Activated CD8-positive, alpha-beta memory T cell treated with anti-CD3 and anti-CD28 coated beads, Interleukin-2, amount 50 U/mL, for 24 hours (primary cell): ENCODE measurements around the gene MDM4.
"Not testable (repeated sequence)": the region's sequence is repeated elsewhere in the genome, so short reads cannot be mapped to it uniquely, and the experiment has no call there.

Source experiments
- DNase-seq: peaks from one replicate; pipeline ENCODE4 v3.0.0-alpha.2; 2020; ENCODE audit errors: extremely low read depth

Gene MDM4

DNA sequence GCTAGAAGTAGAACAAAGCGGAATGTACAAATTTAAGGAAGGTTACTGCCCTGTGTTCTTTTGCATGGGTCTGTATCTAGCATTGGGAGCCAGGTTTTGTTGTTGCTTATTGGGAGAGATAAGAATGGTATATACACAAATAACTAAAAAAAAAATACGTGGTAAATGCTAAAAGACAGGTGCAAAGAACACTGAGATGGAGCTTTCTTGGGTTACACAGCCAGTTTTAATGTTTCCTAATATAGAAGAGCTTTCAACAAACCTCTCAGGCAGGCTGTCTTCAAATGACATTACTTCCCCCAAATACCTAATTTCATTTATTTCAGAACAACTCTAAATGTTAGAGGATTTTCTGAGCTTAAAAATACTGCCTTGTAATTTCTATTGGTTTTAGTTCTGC lies 1.4 kb upstream of the MDM4 start:
- DNase-seq, result no peak

DNA sequence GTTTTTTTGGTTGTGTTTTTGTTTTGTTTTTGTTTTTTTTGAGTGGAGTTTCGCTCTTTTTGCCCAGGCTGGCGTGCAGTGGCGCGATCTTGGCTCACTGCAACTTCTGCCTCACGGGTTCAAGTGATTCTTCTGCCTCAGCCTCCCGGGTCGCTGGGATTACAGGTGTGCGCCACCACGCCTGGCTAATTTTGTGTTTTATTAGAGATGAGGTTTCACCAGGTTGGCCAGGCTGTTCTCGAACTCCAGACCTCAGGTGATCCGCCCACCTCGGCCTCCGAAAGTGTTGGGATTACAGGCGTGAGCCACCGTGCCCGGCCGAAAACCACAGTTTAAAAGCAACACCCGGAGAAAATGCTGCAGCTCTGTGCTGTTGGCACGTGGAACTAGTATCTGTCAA lies 1.2 kb downstream of the MDM4 start:
- not testable (repeated sequence) for DNase-seq

DNA sequence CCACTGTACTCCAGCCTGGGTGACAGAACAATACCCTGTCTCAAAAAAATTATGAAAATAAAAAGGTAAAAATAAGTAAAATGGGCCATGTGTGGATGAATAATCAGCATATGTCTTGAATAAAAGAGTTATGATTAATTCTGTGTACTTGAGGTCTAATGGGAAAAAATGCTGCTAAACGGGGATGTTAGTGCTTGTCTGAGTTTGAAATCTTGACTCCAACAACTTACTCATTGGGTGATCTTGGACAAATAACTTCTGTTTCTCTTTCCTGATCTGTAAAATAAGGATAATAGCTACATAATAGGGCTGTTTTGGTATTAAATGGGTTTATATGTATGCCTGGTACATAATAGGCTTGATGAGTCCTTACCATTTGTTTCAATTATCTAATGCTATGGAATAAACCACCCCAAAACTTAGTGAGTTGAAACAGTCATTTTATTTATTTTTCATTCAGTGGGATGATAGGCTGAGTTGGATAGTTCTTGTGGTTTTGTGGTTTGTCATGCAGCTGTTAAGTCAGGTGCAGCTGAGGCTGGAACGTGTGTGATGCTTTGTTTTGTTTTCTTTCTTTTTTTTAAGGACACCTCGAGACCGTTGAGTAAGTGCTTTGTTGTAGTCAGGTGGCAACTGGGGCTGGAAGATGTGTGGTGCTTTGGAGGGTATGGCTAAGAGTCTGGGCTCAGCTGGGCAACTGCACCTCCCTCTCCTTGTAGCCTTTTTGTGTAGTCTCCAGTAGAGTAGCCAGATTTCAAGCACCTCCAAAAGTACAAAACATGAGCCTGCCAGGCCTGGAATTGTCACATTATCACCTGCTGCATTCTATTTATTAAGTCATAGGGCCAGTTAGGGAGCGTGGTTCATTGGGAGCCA lies 4.9 kb downstream of the MDM4 start:
- DNase-seq, result no peak

DNA sequence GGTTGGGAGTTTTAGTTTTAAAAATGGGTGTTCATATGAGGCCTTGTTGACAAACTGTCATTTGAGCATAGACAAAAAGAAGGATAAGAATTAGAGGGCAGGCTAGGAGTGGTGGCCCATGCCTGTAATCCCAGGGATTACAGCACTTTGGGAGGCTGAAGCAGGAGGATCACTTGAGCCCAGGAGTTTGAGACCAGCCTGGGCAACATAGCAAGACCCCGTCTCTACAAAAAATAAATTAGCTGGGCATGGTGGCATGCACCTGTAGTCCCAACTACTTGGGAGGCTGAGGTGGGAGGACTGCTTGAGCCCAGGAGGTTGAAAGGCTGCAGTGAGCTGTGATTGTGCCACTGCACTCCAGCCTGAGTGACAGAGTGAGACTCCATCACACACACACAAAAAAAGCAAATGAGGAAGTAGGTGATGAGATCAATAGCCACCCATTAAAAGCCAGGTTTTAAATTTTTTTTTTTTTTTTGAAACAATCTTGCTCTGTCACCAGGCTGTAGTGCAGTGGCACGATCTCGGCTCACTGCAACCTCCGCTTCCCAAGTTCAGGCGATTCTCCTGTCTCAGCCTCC lies 5.8 kb downstream of the MDM4 start:
- not testable (repeated sequence) for DNase-seq

DNA sequence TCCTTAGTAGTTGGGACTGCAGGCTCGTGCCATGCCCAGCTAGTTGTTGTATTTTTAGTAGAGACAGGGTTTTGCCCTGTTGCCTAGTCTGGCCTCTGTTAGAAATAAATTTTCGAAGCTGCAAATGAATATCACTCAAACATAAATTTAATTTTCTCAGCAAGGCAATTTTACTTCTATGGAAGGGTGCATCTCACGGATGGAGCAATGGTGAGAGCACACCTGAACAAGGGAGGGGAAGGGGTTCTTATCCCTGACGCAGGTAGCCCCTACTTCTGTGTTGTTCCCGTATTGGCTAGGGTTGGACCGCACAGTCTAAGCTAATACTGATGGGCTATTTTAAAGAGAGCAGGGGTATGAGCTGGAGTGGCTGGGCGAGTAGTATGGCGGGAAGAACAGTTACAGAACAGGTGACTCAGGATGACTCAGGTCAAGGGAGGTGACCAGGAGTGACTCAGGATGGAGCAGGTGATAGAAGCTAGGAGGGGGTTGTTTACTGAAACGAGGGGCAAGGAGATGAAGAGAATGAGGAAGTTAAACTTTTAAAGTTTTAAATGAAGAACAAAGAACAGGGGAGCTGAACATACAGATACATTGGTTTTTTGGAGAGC lies 7.5 kb downstream of the MDM4 start:
- DNase-seq, result no peak

DNA sequence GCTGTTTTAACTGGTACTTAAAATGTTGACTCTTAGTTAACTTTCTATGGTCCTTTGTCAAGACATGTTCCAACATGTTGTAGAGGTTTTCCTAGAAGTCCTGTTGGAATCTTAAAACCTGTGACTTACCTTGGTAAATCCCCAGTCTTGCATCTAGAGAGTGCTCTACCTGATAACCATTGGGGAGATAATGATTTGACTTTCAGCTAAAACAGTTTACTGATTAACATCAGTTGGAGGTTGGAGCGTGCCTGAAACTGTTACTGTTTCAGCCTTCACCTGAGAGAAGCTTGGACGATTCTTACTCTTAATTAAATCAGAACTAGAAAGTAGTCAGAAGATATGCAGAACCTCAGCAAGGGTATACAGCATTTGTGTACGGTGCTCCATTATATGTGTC lies 8.8 kb downstream of the MDM4 start:
- DNase-seq, result no peak

DNA sequence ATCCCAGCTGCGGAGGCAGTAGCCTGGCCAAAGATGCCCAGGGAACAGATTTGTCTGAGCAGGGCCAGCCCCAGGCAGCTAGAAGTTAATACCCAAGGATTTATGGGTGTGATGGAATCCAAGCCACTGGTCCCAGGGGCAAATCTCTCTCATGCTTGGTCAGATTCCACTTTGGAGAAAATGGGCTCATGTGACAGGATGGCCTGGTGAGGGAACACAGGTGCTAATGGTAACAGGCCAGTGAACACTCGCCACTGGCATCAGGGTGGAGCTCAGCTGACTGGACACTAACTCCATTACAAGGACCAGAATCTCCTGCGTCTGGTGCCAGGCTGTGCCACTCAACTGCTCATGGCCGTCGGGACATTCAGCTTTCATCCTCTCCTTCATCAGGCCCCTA lies 12.0 kb downstream of the MDM4 start:
- no peak for DNase-seq

DNA sequence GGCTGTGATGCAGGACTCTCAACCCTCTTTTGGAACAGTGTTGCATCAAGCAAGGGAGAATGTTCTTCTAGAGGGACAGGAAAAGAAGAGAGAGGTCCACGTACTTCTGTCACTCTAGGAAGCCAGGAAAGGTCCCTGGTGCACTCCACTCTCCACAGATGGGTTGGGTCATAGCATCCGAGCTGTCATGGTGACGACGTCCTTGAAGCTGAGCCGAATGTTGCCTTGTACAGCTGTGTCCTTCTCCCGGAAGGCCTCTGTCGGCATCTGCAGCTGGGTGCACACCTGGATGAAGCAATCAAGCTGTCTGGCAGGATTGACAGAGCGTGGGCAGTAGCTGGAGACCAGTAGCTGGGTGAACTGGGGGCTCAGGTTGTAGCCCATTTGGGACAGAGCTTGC lies 12.5 kb downstream of the MDM4 start:
- DNase-seq, result no peak

DNA sequence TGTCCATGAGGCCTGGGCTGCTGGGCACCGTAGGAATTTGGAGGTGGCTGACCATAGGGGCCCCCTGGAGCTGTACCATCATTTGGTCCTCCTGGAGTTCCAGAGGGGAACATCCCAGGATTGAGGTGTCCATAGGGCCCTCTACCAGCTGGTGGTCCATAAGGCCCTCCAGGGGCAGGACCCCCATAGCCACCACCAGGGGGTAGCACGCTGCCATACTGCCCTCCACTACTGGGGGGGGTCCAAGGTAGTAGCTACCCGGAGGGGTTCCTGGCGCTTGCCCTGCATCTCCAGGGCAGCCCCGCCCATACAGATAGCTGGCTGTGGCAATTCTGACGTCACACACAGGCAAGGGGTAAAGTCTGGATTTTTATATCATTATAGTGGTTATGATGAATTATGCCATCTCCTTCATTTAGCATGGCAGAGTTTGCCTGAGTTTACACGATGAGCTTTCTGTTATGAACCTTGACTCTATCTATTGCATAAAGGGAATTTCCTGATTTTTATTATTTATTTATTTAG lies 13.2 kb downstream of the MDM4 start:
- no peak for DNase-seq

DNA sequence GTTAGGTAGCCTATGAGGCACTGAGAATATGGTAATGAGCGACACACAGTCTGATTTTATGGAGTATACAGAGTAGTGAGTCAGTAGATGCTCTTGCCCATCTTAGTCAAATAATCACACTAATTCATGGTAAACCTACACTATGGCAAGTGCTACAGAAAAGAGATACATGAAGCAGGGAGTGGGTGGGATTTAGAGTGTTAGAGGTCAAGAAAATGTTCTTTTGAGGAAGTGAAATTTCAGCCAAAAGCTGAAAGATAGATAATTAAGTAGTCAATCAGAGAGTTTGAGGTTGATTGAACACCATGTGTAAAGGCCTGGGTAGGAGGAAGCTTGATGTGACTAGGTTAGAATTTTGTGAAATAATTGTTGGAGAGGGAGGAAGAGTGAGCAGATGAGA lies 14.7 kb downstream of the MDM4 start:
- no peak for DNase-seq

DNA sequence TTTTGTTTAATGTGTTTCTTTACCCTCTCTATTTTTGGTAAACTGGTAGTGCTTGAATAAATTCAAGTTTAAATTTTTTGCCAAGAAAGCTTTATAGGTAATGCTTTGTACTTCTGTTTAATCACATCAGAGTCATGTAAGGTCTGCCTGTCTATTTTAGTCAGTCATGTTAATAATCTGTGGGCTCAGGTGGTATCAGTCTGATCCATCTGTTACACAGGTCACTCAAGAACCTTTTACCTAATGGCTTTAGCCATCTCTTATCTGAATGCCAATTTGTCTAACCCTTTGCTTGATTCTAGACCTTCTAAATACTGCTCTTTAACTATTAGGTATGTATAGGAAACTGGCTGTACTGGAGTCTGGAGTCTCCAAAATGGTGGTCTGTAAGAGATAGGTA lies 16.6 kb downstream of the MDM4 start:
- no peak for DNase-seq

DNA sequence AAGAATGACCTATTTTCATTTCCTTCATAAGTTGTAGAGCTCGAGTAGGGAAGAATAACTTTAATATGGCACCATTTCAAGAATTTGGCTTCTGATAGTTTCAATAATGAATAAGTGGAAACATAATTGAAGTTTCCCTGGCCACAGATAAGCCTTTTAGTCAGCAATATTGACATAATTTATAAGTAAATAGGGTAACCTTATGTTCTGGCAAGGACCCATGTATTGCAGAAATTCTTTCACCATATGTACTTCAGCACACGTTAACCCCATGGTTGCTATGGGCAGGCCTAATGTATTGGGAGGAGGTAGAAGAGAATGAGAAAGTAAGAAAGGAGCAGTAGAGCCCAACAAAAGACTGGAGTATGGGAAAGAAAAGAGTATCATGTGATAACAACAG lies 25.4 kb downstream of the MDM4 start:
- DNase-seq, result no peak

DNA sequence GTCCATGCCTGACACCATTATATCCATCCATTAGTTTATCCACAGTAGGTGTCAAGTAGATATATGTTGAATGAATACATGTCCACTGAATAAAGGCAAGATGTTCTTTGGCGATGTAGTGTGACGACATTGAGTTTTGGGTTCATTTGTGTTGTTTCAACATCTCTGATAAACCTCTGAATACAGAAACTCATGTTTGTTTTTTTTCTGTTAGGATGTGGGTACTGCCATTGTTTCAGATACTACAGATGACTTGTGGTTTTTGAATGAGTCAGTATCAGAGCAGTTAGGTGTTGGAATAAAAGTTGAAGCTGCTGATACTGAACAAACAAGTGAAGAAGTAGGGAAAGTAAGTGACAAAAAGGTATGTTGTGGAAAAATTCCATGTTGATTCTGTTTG lies 28.1 kb downstream of the MDM4 start:
- no peak for DNase-seq

DNA sequence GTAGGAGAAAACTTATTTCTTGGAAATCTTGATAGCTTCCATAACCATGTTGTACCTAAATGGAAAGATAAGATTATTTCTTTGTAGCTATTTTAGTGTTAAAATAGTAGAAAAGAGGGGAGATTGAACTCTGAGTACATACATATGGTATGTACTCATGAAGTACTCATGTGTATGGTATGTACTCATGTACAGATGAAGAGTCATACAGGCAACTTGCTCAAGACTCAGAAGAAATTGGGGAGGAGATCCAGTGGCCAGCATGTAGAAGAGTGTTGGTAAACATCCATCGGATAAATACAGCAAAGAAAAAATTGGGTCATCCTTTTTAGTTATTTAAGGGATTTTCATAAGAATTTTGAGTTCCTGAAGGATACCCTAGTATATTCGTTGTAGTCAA lies 29.0 kb downstream of the MDM4 start:
- no peak for DNase-seq

DNA sequence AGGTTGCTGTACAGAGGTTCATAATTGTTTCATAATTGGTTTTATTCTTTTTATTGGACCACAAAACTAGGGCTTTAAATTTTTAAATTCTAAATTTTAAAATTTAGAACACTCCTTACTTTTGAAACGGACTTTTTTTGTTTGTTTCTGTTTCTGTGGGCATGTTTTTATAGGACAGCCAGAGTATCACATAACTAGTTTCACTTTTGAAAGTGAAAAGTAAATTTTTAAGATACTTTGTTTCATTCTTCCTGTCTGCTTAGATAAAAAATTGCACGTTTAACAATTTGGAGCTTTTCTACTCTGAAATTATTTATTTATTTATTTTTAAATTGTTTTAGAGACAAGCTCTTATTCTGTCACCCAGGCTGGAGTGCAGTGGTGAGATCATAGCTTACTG lies 29.7 kb downstream of the MDM4 start:
- DNase-seq, result no peak

DNA sequence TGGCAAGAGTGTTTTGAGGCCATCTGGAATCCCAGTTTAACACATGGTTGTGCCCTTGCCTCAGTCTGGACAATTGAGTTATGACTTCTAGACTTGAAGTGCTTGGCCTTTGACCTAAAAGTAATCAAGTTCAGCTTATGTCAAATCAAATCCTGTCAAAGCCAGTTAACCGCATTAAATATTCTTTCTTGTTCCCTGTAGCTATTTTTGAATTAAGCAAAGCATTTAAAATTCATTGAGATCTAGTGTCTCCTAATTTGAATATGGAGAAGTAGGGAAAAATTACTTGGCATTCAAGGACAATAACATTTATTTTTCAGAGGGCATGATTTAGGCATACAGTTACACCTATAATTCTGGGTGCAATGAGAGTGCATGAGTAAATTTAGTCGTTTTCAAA lies 32.1 kb downstream of the MDM4 start:
- no peak for DNase-seq

DNA sequence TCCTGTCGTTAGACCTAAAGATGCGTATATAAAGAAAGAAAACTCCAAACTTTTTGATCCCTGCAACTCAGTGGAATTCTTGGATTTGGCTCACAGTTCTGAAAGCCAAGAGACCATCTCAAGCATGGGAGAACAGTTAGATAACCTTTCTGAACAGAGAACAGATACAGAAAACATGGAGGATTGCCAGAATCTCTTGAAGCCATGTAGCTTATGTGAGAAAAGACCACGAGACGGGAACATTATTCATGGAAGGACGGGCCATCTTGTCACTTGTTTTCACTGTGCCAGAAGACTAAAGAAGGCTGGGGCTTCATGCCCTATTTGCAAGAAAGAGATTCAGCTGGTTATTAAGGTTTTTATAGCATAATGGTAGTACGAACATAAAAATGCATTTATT lies 33.1 kb downstream of the MDM4 start:
- DNase-seq, result no peak

DNA sequence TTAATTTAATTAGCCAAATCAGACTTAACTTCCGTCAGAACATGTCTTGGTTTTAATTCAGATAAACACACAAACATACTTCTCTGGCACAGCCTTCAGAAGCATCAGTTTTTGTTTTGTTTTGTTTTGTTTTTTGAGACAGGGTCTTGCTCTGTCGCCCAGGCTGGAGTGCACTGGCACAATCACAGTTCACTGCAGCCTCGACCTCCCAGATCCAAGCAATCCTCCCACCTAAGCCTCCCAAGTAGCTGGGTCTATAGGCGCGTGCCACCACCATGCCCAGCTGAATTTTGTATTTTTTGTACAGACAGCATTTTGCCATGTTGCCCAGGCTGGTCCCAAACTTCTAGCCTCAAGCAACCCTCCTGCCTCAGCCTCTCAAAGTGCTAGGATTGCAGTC lies 34.7 kb downstream of the MDM4 start:
- DNase-seq, result no peak

DNA sequence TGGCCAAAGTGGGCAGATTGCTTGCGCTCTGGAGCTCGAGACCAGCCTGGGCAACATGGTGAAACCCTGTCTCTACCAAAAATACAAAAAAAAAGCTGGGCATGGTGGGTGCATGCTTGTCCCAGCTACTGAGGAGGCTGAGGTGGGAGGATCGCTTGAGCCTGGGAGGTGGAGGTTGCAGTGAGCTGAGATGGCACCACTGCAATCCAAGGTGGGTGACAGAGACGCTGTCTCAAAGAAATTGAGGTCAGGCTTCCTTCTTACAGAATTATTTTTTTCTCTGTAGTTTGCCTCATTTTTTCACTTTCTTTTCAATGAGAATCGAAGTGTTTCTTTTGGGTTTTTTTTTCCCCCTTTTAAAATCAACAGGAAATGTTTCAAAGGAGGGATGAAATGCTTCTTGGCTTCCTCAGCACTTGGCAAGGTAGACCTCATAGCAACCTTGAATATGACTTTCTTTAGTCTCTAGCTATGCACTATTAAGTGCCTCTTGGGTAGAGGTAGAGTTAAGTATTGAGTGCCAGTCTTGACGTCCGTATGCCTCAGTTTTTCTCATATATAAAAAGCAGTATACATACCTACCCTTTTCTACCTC lies 40.3 kb downstream of the MDM4 start:
- no peak for DNase-seq

DNA sequence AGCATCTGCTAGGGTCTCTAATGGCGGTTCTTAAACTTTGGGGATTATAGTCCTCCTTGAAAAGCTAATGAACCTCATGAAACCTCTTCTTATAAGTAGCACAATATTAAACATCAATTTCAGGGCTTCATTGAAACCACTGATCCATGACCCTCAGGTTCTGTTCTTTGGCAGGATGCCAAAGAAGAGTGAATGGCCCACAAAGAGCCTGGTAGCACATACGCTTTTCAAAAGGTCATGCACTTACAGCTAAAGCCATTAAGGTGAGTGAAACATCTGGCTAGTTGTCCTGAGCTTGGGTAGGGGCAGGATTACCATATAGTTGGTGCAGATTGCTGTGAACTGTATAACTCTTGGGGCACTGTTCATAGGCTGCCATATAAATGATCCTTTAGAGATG lies 42.3 kb downstream of the MDM4 start:
- DNase-seq, result no peak

DNA sequence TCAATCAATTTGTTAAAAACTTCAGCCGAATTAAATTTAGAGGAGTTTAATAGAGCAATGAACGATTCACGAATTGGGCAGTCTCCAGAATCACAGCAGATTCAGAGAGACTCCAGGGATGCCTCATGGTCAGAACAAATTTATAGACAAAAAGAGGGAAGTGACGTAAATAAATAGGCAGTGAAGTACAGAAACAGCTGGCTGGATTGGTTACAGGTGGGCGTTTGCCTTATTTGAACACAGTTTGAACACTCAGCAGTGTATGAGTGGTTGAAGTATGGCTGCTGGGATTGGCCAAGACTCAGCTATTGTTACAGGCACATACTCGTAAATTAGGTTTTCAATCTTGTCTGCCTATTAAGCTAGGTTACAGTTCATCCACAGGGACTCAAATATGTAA lies 43.8 kb downstream of the MDM4 start:
- not testable (repeated sequence) for DNase-seq

DNA sequence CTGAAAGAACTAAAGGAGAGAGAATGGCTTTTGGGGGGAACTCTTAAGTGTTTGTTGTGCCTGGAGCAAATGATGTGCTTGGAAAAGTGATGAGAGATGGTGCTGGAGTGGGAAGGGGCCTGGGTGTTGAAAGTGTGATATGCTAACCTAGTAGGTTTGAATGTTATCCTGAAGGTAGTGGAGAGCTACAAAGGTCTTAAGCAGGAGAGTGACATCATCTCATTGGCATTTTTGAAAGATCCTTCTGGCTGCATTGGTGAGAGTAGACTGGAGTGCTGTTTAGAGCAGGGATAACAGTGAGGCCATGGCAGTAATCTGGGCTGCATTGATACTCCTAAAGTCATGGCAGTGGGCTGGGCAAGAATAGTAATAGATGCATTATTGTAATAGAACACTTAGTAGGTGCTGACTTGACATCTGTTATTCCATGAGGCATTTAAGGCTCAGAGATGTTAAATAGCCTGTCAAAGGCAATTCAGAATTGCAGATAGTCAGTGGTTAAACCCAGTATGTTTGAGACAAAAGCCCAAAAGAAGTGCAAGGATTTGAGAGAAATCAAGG lies 44.5 kb downstream of the MDM4 start:
- DNase-seq, result no peak
